HG03354 (cell line): ENCODE measurements around the gene RADIL.
A peak's percentile ranks its signal among the peaks of the same experiment; 100 is the strongest.
"Not testable (repeated sequence)": the region's sequence is repeated elsewhere in the genome, so short reads cannot be mapped to it uniquely, and the experiment has no call there.

Experiments used
- ATAC-seq: cut with Tn5 transposase; IDR thresholded peaks from one replicate; pipeline ENCODE4 v1.9.1; 2021; ENCODE audit warnings: mild to moderate bottlenecking; ENCODE audit not compliant: unreplicated experiment, poor library complexity, severe bottlenecking

The RADIL gene

GRCh38 chr7:4799508-4800268, 83.8 kb downstream of the RADIL start:
- ATAC-seq = no peak

GRCh38 chr7:4798706-4799235, 84.7 kb downstream of the RADIL start:
- ATAC-seq = no peak

GRCh38 chr7:4797858-4798705, 85.4 kb downstream of the RADIL start:
- peak; percentile 75 for ATAC-seq

- no peak for ATAC-seq
Measured at GRCh38 chr7:4796453-4796852, 87.1 kb downstream of the RADIL start.

GRCh38 chr7:4794591-4795350, 88.7 kb downstream of the RADIL start:
- ATAC-seq = no peak

GRCh38 chr7:4794171-4794570, 89.3 kb downstream of the RADIL start:
- ATAC-seq = not testable (repeated sequence)

- not testable (repeated sequence) for ATAC-seq
Measured at GRCh38 chr7:4793385-4793993, 90.0 kb downstream of the RADIL start.

- peak; percentile 13 for ATAC-seq
Measured at GRCh38 chr7:4792537-4793126, 90.9 kb downstream of the RADIL start.

GRCh38 chr7:4791738-4792536, 91.6 kb downstream of the RADIL start:
- ATAC-seq = peak; percentile 51

- ATAC-seq = no peak
Measured at GRCh38 chr7:4791101-4791737, 92.3 kb downstream of the RADIL start.

GRCh38 chr7:4790516-4790991, 93.0 kb downstream of the RADIL start:
- ATAC-seq = no peak

GRCh38 chr7:4790078-4790465, 93.4 kb downstream of the RADIL start:
- ATAC-seq = no peak

- no peak for ATAC-seq
Measured at GRCh38 chr7:4789194-4790077, 94.1 kb downstream of the RADIL start.

- ATAC-seq = no peak
Measured at GRCh38 chr7:4788627-4789189, 94.8 kb downstream of the RADIL start.

GRCh38 chr7:4787947-4788626, 95.4 kb downstream of the RADIL start:
- no peak for ATAC-seq

GRCh38 chr7:4787541-4787940, 96.0 kb downstream of the RADIL start:
- no peak for ATAC-seq
